HG03520 (cell line): ENCODE results near the gene KLRK1.
"Not testable (repeated sequence)": the region's sequence is repeated elsewhere in the genome, so short reads cannot be mapped to it uniquely, and the experiment has no call there.

Experiments used
- ATAC-seq: cut with Tn5 transposase; IDR thresholded peaks from one replicate; pipeline ENCODE4 v1.9.1; 2021; ENCODE audit warnings: mild to moderate bottlenecking, moderate library complexity; ENCODE audit not compliant: unreplicated experiment

Gene KLRK1

GRCh38 chr12:10390991-10391390, 1.1 kb upstream of the KLRK1 start:
- not testable (repeated sequence) for ATAC-seq

- ATAC-seq = no peak
Observed at GRCh38 chr12:10388624-10389413, 1.0 kb downstream of the KLRK1 start.

GRCh38 chr12:10387498-10387897, 2.3 kb downstream of the KLRK1 start:
- ATAC-seq = not testable (repeated sequence)

- no peak for ATAC-seq
Observed at GRCh38 chr12:10386857-10387256, 3.0 kb downstream of the KLRK1 start.

- no peak for ATAC-seq
Observed at GRCh38 chr12:10385166-10385613, 4.7 kb downstream of the KLRK1 start.

- no peak for ATAC-seq
Observed at GRCh38 chr12:10384191-10384590, 5.7 kb downstream of the KLRK1 start.

- ATAC-seq = no peak
Observed at GRCh38 chr12:10381928-10382628, 7.8 kb downstream of the KLRK1 start.

- ATAC-seq = not testable (repeated sequence)
Observed at GRCh38 chr12:10378737-10379136, 11.1 kb downstream of the KLRK1 start.

- no peak for ATAC-seq
Observed at GRCh38 chr12:10374624-10375018, 15.2 kb downstream of the KLRK1 start.

GRCh38 chr12:10372559-10372958, 17.3 kb downstream of the KLRK1 start:
- ATAC-seq = no peak

- ATAC-seq = not testable (repeated sequence)
Observed at GRCh38 chr12:10371893-10372535, 17.8 kb downstream of the KLRK1 start.

GRCh38 chr12:10369557-10370415, 20.1 kb downstream of the KLRK1 start:
- ATAC-seq = no peak

- ATAC-seq = no peak
Observed at GRCh38 chr12:10368206-10369171, 21.4 kb downstream of the KLRK1 start.

- not testable (repeated sequence) for ATAC-seq
Observed at GRCh38 chr12:10367714-10368113, 22.1 kb downstream of the KLRK1 start.

- ATAC-seq = no peak
Observed at GRCh38 chr12:10366875-10367274, 23.0 kb downstream of the KLRK1 start.

GRCh38 chr12:10365696-10366405, 24.0 kb downstream of the KLRK1 start:
- no peak for ATAC-seq

GRCh38 chr12:10364815-10365622, 24.8 kb downstream of the KLRK1 start:
- ATAC-seq = peak; percentile 52
